C4-2B (cell line): ENCODE results near the gene CC2D2A.

Experiments
- H3K27ac ChIP-seq: fragments of 450-650 bp; 2 replicates; pipeline ENCODE4 v1.5.1; 2017
- ZFX ChIP-seq: fragments of 450-650 bp; IDR thresholded peaks from 2 replicates; pipeline ENCODE4 v1.6.1; 2017
- TF ChIP-seq, protein P1 (sequence below): fragments of 450-650 bp; conservative IDR thresholded peaks from 2 replicates; pipeline ENCODE4 v1.5.1; 2017; ENCODE audit warnings: mild to moderate bottlenecking

Gene CC2D2A

DNA sequence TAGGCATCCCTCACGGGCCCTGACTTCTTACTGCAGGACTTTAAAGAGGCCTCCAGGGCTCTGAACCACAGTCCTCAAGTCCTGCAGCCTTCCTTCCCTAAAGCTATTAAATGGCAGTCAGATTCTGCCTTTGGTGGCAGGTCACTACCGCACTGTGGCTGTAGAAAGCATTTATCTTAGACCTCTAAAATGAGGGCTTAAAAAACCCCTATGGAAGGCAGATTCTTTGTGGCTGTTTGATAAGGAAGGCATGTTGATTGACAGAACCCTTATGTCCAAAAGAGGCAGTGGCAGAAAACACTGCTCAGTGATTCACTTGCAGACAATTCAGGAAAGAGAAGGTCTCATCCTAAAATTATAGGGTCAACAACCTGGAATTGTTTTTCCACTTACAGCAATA, 106.3 kb downstream of the CC2D2A start:
- H3K27ac ChIP-seq = no peak overlapping the region
- TF ChIP-seq ZFX = no peak

DNA sequence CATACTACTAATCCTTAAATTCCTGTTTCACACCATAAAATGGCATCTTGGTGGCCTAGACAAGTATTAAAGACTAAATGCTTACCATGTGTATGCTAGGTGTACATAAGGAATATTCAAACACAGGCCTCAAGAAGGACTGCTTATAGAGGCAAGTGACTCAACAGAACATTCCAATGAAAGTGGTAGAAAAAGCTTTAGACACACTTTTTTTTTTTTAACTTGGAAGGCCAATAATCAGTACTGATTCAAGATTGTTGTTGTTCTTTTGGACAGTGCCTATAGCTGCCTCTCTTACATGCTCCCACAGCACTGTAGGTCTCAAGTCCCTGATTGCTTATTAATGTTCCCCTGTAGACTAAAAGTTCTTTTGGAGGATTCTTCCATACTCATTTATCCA, 107.8 kb downstream of the CC2D2A start:
- TF ChIP-seq, protein P1, sequence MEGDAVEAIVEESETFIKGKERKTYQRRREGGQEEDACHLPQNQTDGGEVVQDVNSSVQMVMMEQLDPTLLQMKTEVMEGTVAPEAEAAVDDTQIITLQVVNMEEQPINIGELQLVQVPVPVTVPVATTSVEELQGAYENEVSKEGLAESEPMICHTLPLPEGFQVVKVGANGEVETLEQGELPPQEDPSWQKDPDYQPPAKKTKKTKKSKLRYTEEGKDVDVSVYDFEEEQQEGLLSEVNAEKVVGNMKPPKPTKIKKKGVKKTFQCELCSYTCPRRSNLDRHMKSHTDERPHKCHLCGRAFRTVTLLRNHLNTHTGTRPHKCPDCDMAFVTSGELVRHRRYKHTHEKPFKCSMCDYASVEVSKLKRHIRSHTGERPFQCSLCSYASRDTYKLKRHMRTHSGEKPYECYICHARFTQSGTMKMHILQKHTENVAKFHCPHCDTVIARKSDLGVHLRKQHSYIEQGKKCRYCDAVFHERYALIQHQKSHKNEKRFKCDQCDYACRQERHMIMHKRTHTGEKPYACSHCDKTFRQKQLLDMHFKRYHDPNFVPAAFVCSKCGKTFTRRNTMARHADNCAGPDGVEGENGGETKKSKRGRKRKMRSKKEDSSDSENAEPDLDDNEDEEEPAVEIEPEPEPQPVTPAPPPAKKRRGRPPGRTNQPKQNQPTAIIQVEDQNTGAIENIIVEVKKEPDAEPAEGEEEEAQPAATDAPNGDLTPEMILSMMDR = no peak
- no peak for TF ChIP-seq ZFX
- no peak overlapping the region for H3K27ac ChIP-seq

DNA sequence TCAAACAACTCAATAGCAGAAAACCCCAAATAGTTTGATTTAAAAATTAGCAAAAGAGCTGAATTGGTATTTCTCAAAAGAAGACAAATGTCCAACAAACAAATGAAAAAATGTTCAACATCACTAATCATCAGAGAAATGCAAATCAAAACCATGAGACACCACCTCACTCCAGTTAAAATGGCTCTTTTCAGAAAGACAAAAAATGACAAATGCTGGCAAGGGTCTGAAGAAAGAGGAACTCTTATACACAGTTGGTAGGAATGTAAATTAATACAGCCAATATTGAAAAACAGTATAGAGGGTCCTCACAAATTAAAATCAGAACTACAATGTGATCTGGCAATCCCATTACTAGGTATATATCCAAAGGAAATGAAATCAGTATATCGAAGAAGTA, 115.1 kb downstream of the CC2D2A start:
- no peak for TF ChIP-seq ZFX
- TF ChIP-seq, protein P1 = no peak
- H3K27ac ChIP-seq = no peak overlapping the region

DNA sequence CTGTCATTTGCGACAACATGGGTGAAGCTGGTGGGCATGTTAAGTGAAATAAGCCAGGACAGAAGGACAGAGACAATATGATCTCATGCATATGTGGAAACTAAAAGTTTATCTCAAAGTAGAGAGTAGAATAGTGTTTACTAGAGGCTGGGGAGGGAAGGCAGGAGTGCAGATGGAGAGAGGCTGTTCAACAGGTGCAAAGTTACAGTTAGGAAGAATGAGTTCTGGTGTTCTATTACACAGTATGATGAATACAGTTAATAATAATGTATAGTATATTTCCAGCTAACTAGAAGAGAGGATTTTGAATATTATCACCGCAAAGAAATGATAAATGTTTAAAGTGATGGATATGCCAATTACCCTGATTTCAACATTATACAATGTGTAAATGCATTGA, 115.6 kb downstream of the CC2D2A start:
- no peak overlapping the region for H3K27ac ChIP-seq
- TF ChIP-seq, protein P1 = no peak
- no peak for TF ChIP-seq ZFX

DNA sequence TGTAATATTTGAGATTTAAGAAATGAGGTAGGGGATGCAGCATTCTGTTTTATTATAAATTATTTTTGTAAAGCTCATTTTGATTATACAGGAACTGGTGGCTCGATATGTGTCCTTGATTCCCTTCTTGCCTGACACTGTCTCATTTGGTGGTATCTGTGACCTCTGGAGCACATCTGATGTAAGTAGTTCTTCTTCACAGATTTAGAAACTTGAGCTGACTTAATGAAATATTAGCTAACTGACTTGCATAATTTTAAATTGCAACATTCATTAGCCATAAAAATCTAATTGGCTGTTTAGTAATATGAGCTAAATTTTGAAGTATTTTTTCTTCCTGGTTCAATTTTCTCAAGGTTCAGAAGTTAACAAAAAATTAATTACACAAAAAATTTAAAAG, 116.4 kb downstream of the CC2D2A start:
- no peak overlapping the region for H3K27ac ChIP-seq
- no peak for TF ChIP-seq ZFX
- TF ChIP-seq, protein P1 = no peak

DNA sequence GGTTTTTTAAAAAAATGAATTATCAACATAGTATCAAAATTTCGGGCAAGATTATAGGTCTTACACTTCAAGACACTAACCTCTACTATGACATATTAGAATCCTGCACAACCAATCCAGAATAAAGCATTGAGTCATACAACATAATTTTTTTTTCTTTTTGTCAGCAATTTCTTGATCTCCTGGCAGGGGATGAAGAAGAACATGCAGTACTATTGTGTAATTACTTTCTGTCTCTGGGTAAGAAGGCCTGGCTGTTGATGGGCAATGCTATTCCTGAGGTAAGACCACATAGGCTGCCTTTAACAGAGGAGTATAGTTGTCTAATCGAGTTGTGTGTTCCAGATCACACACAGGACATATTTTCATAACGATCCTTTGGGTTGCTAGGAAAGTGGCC, 118.0 kb downstream of the CC2D2A start:
- no peak overlapping the region for H3K27ac ChIP-seq
- TF ChIP-seq ZFX = no peak
- TF ChIP-seq, protein P1 = no peak

DNA sequence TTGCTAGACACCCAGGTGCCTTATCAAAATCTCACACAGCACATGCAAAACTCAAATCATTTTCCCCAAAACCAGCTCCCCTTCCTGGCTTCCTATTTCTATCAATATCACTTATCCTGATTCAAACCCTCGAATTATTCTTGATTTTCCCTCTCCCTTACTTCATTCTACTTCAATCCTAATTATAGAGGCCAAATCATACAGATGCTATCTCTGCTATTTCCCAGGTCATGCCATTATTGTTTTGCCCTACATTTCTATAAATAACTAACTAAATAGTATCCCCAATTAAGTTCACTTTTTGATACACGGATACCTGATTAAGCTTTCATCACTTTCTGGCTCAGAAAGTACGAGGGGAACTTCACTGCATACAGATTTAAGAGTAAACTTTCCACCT, 123.1 kb downstream of the CC2D2A start:
- no peak overlapping the region for H3K27ac ChIP-seq
- TF ChIP-seq ZFX = no peak
- TF ChIP-seq, protein P1 = no peak

DNA sequence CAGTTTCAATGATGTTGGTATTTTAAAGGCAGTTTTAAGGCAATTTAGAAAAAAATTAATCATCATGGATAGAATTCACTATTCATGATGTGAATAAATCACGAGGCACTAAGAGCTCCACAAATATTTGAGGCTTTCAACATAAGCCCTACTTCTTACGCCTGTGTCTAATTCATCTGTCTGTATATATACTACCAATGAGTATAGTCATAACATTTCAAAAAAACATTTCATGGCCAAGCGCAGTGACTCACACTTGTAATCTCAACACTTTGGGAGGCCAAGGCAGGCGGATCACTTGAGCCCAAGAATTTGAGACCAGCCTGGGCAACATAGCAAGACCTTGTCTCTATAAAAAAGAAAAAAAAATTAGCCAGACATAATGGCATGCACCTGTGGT, 129.0 kb downstream of the CC2D2A start:
- TF ChIP-seq, protein P1 = no peak
- TF ChIP-seq ZFX = no peak
- no peak overlapping the region for H3K27ac ChIP-seq
